HL-60 (cell line): ENCODE results near the gene TNC.

Experiments
- DNase-seq, 2 experiments: peaks; one replicate each; pipeline ENCODE4 v3.0.0-alpha.2; 2010 to 2020; ENCODE audit warnings: low read depth in 1 of 2, low spot score in 1 of 2
- H3K27ac ChIP-seq: fragments of 250-450 bp; sonication (Bioruptor Pico); replicated peaks from 2 replicates; pipeline ENCODE4 v1.5.1; 2020; ENCODE audit warnings: mild to moderate bottlenecking, moderate library complexity
- H3K27me3 ChIP-seq: fragments of 250-450 bp; sonication (Bioruptor Pico); 2 replicates; pipeline ENCODE4 v1.5.1; 2021; ENCODE audit warnings: mild to moderate bottlenecking, moderate library complexity; ENCODE audit not compliant: insufficient read depth, poor library complexity, severe bottlenecking
- H3K4me3 ChIP-seq: replicated peaks from 2 replicates; pipeline ENCODE4 v1.5.1; 2011; ENCODE audit warnings: mild to moderate bottlenecking, control low read depth, low read length; ENCODE audit not compliant: insufficient read depth
- CTCF ChIP-seq: IDR thresholded peaks from one replicate; pipeline ENCODE4 v1.5.1; 2011; ENCODE audit warnings: low read length, control low read depth, inconsistent platforms; ENCODE audit not compliant: insufficient read depth
- GABPA ChIP-seq: IDR thresholded peaks from 2 replicates; pipeline ENCODE4 v1.6.1; 2012; ENCODE audit warnings: low read depth
- POLR2AphosphoS5 ChIP-seq: IDR thresholded peaks from 2 replicates; pipeline ENCODE4 v1.6.1; 2012; ENCODE audit warnings: low read depth
- REST ChIP-seq: IDR thresholded peaks from 2 replicates; pipeline ENCODE4 v1.6.1; 2012; ENCODE audit warnings: low read depth; ENCODE audit not compliant: insufficient replicate concordance
- SPI1 ChIP-seq: IDR thresholded peaks from 2 replicates; pipeline ENCODE4 v1.6.1; 2012; ENCODE audit warnings: low read depth, mild to moderate bottlenecking, borderline replicate concordance

Gene TNC

GRCh38 chr9:115084709-115085108 lies 33.2 kb downstream of the TNC start:
- DNase-seq: no peak
- no peak overlapping the region for H3K27ac ChIP-seq
- TF ChIP-seq SPI1 (no peak), REST (no peak), POLR2AphosphoS5 (no peak), CTCF (no peak), GABPA (no peak)

GRCh38 chr9:115084157-115084556 lies 33.8 kb downstream of the TNC start:
- no peak overlapping the region for H3K4me3 ChIP-seq
- no peak for TF ChIP-seq SPI1
- TF ChIP-seq CTCF: no peak
- TF ChIP-seq REST: no peak
- TF ChIP-seq POLR2AphosphoS5: no peak
- no peak for TF ChIP-seq GABPA

More at GRCh38 chr9:115084709-115085108, 33.2 kb downstream of the TNC start:
- H3K4me3 ChIP-seq: no peak overlapping the region
- peaks cover 2% of the 10 kb centered on the region for H3K27me3 ChIP-seq

GRCh38 chr9:115080242-115080641 lies 37.7 kb downstream of the TNC start:
- DNase-seq: no peak
- Histone ChIP-seq H3K27ac (no peak overlapping the region), H3K27me3 (peaks cover 2% of the 10 kb centered on the region), H3K4me3 (no peak overlapping the region)
- TF ChIP-seq SPI1: no peak
- TF ChIP-seq CTCF: no peak
- no peak for TF ChIP-seq POLR2AphosphoS5
- no peak for TF ChIP-seq REST
- TF ChIP-seq GABPA: no peak

More at GRCh38 chr9:115084157-115084556, 33.8 kb downstream of the TNC start:
- no peak for DNase-seq
- H3K27me3 ChIP-seq: peaks cover 2% of the 10 kb centered on the region
- no peak overlapping the region for H3K27ac ChIP-seq
